ENCODE results near the gene SPATS2.

Gene SPATS2

DNA sequence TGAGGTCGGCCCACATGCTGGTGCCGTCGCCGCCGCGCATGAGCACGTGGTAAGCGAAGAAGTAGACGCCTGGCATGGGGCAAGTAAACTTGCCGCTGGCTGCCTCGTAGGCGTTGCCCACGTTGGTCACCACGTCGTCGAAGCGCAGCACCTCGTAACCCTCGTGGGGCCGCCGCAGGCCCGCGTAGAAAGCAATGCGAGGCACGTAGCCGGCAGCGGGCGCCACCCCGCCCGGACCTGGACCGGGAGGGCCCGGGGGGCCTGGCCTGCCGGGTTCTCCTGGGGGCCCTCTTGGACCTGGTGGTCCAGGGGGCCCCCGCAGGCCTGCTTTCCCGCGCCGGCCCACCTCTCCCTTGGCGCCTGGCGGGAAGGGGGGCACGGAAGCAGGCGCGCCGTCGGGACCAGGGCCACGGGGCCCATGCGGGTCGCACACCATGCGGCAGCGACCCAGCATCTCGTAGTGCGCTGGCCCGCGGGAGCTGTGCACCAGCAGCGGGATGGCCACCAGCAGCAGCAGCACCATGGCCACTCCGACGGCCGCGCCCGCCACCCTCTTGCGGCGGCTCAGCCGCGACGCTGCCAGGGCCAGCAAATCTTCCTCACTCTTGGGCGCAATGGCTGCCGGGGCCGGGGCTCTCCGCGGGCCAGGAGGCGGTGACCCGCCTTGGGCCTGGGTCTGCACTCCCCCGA is 31.2 kb upstream of the SPATS2 start:
- DNase-seq (ENCODE audit: low read depth): no peak

DNA sequence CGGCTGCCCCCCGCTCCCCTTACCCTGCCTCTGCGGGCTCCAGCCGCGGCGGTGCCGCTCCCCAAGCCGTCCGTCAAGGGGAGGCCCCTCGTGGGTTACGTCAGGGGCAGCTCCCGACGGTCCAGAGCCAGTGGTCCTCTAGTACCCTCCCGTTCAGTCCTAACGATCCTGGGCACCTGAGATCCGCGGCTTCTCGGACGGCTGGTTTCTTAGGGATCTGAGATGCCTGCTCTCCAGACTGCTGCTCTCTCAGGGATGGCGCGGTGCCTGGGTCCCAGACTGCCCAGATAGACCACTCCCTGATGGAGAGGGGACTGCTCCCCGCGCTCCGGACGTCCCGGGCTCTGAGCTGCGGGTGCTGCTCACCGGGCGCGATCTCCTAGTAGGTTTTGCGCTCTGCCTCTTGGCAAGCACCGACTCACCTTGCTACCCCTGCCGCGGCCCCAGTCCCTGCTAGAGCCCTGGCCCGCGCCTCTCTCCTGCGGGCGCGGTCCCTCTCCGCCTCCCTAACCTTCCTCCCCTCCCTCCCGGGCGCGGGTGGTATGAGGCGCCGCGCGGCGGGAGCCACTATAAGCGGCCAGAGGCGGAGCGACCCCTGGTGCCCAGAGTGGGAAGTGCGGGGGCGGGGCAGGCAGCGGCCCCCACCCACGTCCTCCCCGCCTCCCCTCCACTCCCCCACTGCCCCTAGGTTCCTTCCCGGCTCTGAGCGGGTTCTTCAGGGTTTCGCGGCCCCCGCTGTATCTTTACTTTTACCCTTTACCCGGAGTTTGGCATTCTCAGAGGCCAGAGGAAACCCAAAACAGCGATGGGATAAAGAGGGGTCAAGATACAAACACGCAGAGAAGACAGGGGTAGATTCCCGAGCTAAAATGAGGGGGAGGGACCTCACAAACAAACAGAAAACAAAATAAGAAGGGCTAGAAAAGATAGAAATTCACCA is 30.3 kb upstream of the SPATS2 start, which contains the start of gene C1QL4:
Gene C1QL4, minus strand, starts transcription at position 544 of the 940 bp plus-strand sequence. CDS start 711 bp downstream, outside the sequence.
- peak; percentile 78 for DNase-seq (ENCODE audit: low read depth)

DNA sequence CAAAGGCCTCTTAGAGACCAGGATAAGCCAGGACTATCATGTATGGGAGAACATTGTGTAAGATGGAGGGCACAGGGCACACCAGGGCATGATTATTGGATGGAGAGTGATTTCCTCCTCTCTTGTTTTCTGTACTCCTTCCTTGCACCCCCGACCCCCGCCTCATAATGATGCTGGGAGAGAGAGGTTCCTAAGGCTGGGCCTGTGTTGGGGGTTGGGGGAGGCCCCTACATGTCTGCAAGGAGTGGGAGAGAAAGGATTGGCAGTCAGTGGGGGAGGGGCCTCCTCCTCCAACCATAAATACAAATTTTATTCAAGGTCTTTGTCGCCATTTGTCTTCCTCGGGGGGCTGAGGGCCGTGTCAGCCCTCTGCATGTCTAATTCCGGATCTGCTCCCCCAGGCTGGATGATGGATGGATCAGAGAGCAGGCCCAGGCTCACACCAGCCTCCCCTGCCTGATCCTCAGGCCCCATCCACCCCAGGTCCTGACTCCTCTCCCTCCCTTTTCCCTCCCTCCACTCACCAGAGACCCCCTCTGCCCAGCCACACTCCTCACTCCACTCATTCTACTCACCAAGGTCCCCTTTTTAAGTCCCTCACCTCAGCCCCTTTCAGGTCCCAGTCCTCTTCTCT is 28.3 kb upstream of the SPATS2 start:
- DNase-seq (ENCODE audit: low read depth): no peak

DNA sequence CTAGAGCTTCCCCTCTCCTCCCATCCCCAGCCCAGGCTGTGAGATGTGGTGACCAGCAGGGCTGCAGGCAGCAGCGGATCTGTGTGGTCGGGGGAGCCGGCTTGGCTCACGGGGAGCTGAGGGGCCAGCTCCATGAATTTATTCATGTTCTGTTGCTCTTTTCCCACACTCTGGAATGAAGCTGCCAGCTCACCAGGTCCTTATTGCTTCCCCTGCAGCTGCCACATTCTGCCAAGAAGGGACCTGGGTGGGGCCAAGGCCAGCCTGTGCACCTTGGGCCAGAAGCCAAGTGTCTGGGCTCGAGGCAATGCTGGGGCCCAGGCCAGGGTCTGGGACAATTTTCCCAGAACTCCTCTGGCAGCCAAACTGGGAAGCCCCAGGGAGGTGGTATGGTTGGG is 27.8 kb upstream of the SPATS2 start:
- DNase-seq (ENCODE audit: low read depth): no peak

DNA sequence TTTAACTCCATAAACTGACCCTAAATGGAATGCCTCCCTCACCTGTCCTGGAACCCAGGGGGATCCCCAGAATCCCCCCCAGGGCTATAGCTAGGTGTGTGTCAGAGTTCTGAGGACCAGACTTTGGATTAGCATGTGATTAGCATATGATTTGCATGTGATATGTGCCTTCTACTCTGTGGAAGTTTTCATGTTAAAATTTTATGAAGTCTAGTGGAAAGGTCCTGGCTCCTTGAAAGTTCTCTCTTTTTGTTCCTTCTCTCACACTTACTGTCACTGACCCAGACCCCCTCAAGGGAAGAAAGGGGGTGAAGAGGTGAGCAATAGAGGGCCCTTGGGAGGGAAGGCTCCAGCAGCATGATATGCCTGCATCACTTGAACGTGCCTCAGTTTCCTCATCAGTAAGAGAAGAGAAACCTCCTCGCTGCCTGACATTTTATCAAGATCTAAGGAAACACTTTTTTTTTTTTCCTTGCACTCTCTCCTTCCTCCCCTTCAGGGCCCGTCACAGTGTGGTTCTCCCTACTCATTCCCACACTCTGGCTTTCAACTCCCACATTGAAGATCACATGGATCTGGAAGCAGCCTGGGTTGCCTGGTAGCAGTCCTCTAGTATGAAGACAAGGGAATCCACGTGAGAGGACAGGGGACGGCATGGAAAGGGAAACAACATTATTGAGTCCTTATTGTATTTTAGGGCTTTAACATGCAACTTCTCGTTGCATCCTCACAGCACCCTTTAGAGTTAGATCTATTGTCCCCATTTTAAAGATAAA is 27.0 kb upstream of the SPATS2 start:
- no peak for DNase-seq (ENCODE audit: low read depth)

DNA sequence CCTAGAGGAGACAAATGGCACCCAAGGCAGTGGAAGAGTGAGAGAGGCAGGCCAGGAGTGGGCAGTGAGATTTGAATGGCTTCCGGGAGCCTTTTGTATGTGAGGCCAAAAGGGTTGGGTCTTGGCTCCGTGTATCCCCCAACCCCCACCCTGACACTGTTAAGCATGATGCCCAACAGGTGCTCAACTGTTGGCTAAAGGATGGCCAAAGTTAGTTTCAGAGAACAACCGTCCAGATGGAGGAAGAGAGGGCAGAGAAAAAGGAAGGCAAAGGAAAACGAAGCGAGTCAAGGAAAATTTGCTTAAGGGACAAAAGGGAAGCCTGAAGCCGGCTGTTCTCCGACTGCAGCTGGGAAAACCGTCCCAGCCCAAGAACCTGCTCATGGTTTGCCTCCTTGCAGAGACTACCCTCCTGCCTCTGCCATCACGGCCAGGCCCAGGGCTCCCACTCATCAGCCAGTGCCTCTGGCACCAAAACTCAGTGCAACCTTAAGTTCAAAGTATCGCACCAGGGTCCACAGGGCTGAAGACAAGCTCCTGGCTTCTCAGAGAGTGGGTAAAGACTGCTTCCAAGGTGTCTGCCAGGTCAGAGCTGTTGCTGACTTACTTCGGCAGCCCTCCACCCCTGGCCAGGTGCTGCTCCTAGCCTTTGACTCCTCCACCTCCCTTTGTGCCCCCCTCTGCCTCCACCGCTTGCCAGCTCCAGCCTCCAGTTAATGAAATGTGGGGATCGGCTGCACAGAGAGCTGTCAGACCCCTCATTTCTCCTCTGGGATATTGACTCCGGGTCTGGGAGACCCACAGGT is 26.1 kb upstream of the SPATS2 start:
- DNase-seq (ENCODE audit: low read depth): no peak

DNA sequence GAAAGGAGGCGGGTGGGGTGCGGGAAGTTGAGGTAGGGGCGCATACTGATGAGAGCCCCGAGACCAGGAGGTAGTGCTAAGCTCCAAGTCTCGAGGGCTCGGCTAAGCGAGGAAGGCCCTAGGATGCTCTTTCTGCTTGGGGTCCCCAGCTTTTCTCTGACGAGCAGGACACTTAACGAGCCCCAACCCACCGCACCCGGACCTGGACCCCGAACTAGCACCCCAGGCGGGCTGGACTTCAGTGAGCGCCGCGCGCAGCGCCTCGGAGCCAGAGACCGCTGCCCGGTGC is 25.5 kb upstream of the SPATS2 start:
- DNase-seq (ENCODE audit: low read depth): no peak

DNA sequence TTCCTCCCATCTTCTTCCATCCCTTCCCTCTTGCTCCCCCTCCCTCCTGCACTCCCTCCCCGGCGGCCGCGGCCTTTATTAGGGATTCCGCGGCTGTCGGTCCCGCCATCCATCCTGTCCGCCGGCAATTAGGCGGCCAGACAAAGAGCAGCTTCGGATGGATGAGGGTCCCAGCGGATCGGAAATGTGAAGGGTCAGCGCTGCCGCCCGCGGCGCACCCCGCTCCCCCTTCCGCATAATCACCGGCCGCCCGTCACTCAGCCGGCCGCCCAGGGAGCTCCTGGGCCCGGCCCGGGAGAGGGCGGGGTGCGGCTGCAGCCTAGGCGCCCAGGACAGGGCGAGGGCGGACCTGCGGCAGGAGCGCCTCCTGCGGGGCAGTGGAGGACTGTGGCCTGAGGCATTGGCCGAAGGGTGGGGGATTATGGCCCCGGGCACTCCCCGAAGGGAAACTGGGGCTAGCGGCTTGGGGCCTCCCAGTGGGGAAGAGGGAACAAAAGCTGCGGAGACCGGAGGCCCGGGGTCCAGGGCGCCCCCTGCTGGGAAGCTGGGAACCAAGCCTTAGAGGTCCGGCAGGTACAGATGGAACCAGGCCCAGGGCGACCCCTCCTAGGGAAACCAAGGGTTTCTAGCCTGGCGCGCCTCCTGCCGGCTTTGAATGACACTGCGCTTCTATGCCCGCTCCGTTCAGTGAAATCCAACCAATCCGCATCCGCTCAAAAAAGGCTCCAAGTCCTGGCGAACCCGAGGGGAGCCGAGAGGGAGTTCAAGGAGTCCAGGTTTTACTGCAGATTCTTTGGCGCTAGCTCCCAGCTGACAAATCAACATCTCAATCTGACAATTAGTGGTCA is 25.0 kb upstream of the SPATS2 start:
- DNase-seq (ENCODE audit: low read depth): peak; percentile 66

DNA sequence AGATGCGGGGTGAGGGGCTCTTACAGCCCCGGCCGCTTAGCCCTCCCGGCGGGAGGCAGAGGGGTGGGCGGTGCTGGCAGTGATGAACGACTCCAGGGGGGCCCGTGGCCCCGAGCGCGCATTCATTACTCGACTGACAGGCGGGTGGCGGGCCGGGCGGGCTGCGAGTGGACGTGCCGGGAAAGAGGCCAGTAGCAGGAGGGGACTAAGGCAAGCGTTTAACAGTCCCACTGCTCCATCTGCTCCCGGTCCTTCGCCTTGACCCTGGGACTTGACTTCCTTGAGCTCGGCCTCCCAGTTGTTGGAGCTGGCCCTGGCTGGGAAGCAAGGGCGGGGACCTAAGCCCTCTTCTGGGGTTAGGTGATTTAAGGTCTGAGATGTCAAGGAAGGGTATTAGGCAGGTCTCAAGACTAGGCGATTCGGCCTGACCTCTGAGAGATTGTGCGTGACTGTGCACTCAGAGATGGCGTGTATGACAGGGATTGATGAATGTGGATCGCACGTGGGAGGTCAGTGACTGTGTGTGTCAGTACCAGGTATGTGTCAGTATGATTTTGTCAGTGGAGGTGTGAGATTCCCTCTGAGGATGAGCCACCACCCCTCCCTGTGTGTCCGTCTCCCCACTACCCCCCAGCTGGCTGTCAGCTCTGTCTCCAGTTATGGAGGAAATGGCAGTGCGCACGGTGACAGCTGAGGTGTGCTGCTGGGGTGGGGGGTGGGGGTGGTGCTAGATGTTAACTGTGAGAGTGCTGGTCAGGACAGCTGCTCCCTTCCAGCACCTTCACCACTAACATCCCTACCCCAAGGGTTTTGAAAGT is 24.1 kb upstream of the SPATS2 start:
- DNase-seq (ENCODE audit: low read depth): no peak

DNA sequence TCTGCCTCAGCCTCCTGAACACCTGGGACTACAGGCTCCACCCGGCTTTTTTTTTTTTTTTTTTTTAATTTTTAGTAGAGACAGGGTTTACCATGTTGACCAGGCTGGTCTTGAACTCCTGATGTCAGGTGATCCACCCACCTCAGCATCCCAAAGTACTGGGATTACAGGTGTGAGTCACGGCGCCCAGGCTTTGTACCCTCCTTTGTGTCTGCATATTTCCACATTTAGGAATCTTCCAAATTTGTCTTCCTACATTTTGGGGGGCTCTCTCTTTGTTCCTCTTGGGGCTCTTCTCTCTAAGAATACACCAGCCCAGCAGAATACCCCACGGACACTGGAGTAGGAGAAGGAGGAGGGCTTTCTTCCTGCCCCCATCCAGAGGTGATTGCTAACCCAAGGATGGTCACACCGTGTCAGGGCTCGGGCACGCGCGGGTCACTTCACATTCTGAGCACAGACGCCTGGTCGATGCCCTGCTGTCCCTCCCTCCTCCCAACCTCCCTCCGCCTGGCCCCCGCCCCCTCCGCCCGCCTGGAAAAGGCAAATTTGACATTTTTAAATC is 22.7 kb upstream of the SPATS2 start:
- DNase-seq (ENCODE audit: low read depth): no peak

DNA sequence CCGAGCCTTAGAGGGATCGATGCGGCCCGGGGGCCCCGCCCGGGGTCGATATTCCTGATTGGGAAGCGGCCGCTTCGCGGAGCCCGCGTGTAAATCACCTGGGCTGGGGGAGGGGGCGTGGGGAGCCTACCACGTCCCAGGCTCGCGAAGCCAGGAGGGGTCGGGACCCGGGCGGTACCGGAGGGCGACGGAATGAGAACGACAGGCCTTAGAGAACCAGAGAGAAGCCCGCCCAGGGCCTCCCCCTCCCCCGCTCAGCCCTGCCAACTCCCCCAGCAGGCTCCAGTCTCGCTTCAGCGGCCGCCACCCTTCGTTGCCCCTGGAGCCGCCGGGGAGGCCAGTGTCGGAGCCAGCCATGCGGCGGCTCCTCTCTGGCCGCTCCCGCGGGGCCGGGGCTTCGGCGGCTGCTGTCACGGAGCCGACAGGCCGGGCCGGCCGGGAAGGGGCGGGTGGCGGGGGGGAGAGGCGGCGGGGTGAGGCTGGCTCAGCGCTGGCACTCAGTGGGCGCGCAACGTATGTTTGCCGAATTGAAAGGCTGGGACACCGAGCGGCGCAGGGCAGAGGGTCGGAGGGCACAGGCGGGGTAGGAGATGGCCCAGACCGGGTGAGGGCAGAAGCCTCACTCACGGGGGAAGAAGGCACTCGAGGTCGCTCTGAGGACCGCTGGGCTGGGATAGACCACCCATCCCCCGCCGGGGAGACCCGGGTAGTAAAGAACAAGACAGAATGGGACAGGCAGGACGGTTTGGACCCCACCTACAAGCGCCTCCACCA is 22.0 kb upstream of the SPATS2 start:
- DNase-seq (ENCODE audit: low read depth): no peak

DNA sequence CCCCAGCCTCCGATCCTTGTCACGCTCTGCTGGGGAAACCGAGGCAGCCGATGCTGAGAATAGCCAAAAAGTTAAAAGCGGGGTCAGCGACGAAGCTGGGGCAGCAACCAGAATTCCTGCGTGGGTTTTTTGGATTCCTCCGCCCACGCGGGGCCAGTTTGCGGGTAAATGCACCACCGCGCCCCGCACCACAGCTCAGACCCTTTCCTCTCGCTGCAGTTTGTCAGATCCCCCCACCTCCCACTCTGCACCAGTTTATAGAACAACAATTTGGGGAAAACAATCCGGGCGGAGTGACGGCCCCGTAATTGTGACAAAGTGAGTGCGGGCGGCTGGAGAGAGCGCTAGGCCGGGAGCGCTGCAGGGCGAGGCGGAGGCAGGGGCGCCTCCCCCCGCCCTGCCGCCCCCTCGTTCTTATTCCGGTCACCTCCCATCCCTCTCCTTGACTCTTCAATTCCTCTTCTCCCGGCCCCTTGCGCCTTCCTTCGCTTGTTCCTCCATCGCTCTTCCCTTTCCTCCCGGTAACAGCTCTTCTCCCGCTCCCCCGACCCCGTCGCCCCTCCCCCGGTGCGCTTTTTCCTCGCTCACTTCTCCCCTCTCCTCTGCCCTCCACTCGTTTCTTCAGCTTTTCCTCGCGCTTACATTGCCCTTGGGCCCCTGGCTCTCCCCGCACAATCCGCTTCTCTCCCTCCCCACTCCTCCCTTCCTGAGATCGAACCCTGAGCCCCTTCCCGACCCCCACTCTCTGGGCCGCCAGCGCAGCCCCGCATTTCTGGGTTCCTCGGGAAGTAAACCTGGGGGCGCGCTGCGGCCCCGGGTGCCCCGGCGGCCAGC is 21.2 kb upstream of the SPATS2 start:
- no peak for DNase-seq (ENCODE audit: low read depth)

DNA sequence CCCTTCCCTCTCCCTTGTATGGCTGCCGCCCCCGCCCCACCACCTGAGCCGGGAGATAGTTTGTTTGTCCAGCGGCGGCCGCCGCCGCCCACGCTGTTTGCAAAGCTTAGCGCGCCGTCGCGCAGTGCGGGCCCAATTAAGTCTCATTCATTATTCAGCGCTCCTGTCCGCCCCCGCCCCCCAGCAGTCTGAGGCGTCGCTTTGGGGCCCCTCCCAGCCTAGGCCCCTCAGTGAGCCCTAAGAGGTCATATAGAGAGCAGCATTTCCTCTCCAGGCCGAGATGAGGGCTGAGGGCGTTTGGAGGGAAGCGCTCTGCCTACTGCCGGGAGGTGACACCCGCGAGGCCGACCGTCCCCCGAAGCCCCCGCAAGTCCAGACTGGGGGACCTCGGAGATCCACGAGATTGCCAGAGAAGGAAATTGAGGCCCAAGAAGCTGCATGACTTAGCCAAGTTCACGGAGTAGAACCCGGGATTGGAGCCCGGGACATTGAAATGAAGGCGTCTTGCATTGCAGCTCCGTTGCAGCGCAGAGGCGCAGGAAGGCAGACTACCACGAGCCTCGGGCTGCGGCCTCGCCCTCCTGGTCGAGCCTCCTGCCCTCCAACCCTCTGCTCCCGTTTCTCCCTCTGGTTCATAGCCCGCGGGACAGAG is 20.5 kb upstream of the SPATS2 start, which contains the start of gene DNAJC22:
Gene DNAJC22, plus strand, starts transcription at position 230 of the 652 bp plus-strand sequence. CDS start 1,985 bp downstream, outside the sequence.
- no peak for DNase-seq (ENCODE audit: low read depth)

DNA sequence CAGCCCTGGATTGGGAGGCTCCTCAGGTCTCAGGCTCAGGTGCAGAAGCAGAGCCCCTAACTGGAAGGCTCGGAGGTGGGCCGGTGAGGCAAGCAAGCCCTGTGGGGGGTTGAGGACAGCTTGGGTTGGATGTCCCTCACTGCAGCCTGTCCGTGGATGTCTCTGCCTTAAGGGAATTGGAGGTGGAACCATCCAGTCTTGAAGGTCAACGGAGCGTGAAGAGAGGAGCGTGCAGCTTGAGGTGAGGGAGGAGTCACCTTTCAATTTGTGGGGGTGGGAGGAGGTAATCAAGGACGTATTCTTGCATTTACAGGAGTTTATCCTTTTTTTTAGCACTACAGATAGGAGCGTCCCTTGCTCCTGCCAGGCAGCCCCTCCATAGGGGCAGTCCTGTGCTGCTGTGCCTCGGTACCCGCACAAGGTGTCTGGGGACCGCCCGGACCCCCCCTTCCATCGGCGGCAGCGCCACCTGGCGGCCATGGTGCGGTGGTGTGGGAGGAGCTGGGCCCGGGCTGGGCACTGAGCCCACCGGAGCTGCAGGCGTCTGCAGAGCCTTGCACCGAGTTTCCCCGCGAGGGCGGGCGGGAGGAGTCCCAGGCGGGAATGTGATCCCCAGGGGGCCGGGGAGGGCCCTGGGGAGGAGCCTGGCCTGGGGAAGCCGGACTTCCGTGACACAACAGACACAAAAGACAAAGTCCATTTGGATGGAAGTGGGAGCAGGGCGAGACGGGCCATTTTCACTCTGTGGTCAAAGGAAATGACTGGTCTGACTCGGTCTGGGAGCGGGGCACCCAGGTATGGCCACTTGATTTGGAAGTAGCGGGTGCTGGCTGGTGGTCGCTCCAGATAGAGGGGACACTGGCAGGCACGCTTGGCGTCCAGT is 19.7 kb upstream of the SPATS2 start:
- DNase-seq (ENCODE audit: low read depth): peak; percentile 62

DNA sequence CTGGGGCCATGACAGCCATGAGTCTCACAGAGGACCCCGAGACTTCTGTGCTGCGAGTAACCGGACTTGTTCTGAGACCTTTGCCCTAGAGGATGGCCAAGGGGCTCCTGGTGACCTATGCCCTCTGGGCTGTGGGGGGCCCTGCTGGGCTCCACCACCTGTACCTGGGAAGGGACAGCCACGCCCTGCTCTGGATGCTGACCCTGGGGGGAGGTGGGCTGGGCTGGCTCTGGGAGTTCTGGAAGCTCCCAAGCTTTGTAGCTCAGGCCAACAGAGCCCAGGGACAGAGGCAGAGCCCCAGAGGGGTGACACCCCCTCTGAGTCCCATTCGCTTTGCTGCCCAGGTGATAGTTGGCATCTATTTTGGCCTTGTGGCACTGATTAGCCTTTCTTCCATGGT is 18.5 kb upstream of the SPATS2 start:
- no peak for DNase-seq (ENCODE audit: low read depth)

DNA sequence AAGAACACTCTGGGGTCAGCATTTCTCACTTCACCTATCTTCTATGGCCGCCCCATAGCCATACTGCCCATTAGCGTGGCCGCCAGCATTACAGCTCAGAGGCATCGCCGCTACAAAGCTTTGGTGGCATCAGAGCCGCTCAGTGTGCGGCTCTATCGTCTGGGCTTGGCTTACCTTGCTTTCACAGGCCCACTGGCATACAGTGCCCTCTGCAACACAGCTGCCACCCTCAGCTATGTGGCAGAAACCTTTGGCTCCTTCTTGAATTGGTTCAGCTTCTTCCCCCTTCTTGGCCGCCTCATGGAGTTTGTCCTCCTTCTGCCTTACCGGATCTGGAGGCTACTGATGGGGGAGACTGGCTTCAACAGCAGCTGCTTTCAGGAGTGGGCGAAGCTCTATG is 18.0 kb upstream of the SPATS2 start:
- no peak for DNase-seq (ENCODE audit: low read depth)
